ENCODE data around the gene GLIPR1L2. TPM values are rescaled to one million over a fixed set of nuclear protein-coding genes. Genes with fewer than 3 reads are reported as not detected.

The GLIPR1L2 gene
- total RNA-seq, 1 donor = 0.72 TPM

- DNase-seq (ENCODE audit: low read depth) = peak; percentile 20
- TF ChIP-seq, protein P1, sequence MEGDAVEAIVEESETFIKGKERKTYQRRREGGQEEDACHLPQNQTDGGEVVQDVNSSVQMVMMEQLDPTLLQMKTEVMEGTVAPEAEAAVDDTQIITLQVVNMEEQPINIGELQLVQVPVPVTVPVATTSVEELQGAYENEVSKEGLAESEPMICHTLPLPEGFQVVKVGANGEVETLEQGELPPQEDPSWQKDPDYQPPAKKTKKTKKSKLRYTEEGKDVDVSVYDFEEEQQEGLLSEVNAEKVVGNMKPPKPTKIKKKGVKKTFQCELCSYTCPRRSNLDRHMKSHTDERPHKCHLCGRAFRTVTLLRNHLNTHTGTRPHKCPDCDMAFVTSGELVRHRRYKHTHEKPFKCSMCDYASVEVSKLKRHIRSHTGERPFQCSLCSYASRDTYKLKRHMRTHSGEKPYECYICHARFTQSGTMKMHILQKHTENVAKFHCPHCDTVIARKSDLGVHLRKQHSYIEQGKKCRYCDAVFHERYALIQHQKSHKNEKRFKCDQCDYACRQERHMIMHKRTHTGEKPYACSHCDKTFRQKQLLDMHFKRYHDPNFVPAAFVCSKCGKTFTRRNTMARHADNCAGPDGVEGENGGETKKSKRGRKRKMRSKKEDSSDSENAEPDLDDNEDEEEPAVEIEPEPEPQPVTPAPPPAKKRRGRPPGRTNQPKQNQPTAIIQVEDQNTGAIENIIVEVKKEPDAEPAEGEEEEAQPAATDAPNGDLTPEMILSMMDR (IDR thresholded peaks at IDR 0.05; ENCODE audit: insufficient read depth, low read length) = no peak
- peak overlapping the region; percentile 64 for H3K4me3 ChIP-seq (ENCODE audit: low read depth, low read length)
These were observed 1.2 kb upstream of the GLIPR1L2 start for GRCh38 chr12:75389706-75390105.

DNA sequence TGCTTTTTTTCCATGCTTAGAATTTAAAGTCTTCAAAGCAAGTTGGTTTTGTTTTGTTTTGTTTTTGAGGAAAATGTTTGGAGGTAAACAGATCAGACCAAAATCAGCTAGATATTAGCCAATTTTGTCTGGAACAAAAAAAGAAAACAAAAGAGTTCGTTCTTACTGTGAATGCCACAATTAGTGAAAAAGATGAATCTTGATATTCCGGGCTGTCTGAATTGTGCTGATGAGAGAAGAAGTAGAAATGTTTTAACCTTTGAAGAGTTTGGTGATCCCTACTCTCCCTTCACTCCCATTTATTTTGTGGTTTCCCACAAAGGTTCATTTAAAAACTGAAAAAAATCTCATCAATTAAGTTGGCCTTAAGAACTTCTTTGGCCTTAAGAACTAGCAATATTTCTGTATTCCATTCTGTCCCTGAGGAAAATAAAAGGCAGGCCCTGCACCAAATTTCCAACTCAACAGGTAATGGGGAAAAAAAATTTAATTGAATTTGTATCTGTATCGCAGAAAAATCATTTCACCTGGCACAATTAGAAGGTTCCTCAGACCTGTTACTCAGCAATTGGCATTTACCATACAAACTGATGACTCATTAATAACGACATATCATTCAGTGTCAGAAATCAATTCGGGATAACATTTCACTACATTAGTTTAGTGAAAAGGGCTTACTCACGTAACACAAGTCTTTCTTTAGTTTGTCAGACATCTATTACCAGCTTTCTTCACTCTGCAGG lies 562 bp upstream of the GLIPR1L2 start:
- TF ChIP-seq, protein P1 (IDR thresholded peaks at IDR 0.05; ENCODE audit: insufficient read depth, low read length) = no peak

GRCh38 chr12:75404231-75404630 lies 13.3 kb downstream of the GLIPR1L2 start:
- peak; percentile 5 for DNase-seq (ENCODE audit: low read depth)
- no peak overlapping the region for H3K4me3 ChIP-seq (ENCODE audit: low read depth, low read length)
- TF ChIP-seq, protein P1 (IDR thresholded peaks at IDR 0.05; ENCODE audit: insufficient read depth, low read length) = no peak

More for the DNA sequence above, 562 bp upstream of the GLIPR1L2 start:
- DNase-seq (ENCODE audit: low read depth) = peak; percentile 7
- H3K4me3 ChIP-seq (ENCODE audit: low read depth, low read length) = peak overlapping the region; percentile 64

- no peak for DNase-seq (ENCODE audit: low read depth)
- TF ChIP-seq, protein P1 (IDR thresholded peaks at IDR 0.05; ENCODE audit: insufficient read depth, low read length) = no peak
- H3K4me3 ChIP-seq (ENCODE audit: low read depth, low read length) = no peak overlapping the region
These were observed 16.8 kb downstream of the GLIPR1L2 start for GRCh38 chr12:75407683-75408082.

DNA sequence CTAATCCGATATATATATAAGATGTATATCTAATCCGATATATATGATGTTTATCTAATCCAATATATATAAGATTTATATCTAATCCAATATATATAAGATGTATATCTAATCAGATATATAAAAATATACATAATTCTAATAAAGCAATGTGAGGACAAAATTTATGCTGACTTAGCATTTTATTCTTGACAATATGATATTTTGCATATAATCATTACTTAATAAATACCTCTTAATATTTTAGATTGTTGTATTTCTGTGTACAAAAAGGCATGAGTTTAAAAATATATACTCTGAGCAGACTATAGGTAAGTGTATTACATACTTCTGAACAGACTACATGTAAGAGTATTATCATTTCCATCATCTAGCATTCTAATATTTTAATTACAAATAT lies 18.9 kb downstream of the GLIPR1L2 start:
- DNase-seq (ENCODE audit: low read depth) = no peak
- no peak overlapping the region for H3K4me3 ChIP-seq (ENCODE audit: low read depth, low read length)
- TF ChIP-seq, protein P1 (IDR thresholded peaks at IDR 0.05; ENCODE audit: insufficient read depth, low read length) = no peak

- H3K4me3 ChIP-seq (ENCODE audit: low read depth, low read length) = no peak overlapping the region
- TF ChIP-seq, protein P1 (IDR thresholded peaks at IDR 0.05; ENCODE audit: insufficient read depth, low read length) = no peak
- no peak for DNase-seq (ENCODE audit: low read depth)
These were observed 23.8 kb downstream of the GLIPR1L2 start for GRCh38 chr12:75414671-75415070.
